Ovary (tissue), 3 donors: ENCODE results near the gene COX11.

Experiments used
- EP300 ChIP-seq: sonication (generic); formaldehyde crosslinking; IDR thresholded peaks from one replicate; pipeline ENCODE4 v1.6.1; 2017; ENCODE audit warnings: antibody characterized with exemption
- TF ChIP-seq, protein P1 (sequence below), 3 donors: fragments of 450-650 bp in 2 of 3; fragments of 200-600 bp in 1 of 3; IDR thresholded peaks; one replicate each; pipeline versions ENCODE4 v1.5.1 to v1.8.0; 2016 to 2022; ENCODE audit warnings: antibody characterized with exemption in 3 of 3, mild to moderate bottlenecking in 1 of 3
- donor health status: DM: no; HTN: no; CAD: no.

GRCh38 chr17:54932711-54933110 is 35.7 kb downstream of the COX11 start:
- no peak for TF ChIP-seq EP300
- TF ChIP-seq, protein P1, sequence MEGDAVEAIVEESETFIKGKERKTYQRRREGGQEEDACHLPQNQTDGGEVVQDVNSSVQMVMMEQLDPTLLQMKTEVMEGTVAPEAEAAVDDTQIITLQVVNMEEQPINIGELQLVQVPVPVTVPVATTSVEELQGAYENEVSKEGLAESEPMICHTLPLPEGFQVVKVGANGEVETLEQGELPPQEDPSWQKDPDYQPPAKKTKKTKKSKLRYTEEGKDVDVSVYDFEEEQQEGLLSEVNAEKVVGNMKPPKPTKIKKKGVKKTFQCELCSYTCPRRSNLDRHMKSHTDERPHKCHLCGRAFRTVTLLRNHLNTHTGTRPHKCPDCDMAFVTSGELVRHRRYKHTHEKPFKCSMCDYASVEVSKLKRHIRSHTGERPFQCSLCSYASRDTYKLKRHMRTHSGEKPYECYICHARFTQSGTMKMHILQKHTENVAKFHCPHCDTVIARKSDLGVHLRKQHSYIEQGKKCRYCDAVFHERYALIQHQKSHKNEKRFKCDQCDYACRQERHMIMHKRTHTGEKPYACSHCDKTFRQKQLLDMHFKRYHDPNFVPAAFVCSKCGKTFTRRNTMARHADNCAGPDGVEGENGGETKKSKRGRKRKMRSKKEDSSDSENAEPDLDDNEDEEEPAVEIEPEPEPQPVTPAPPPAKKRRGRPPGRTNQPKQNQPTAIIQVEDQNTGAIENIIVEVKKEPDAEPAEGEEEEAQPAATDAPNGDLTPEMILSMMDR (IDR thresholded peaks at IDR 0.05) = no peak
